GM18505 (cell line): ENCODE data around the gene KCNIP4.

Experiments
- ATAC-seq: cut with Tn5 transposase; IDR thresholded peaks from one replicate; pipeline ENCODE4 v1.9.1; 2021; ENCODE audit not compliant: unreplicated experiment
- POLR2A ChIP-seq: IDR thresholded peaks from 4 replicates; pipeline ENCODE4 v1.6.1; 2011; ENCODE audit warnings: borderline replicate concordance; ENCODE audit not compliant: insufficient read depth, insufficient read length; ENCODE audit errors: extremely low read depth

The KCNIP4 gene

DNA sequence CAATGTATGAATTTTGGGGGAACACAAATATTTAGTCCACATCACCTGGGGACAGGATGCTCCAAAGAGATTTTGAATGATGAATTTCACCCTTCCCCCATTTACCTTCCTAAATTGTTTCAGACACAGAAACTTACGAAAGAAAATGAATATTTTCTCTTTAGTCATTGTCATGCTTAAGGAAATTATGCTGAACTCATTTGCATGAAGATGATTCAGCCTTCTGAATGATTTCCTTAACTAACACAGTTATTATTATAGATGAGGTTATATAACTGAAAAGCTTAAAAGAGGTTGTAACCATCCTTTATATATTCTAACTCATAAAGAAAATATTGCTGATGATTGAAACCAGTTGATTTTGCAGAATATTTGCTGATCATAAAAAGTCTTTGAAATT is 61.1 kb downstream of the KCNIP4 start:
- no peak for ATAC-seq
- no peak for TF ChIP-seq POLR2A

DNA sequence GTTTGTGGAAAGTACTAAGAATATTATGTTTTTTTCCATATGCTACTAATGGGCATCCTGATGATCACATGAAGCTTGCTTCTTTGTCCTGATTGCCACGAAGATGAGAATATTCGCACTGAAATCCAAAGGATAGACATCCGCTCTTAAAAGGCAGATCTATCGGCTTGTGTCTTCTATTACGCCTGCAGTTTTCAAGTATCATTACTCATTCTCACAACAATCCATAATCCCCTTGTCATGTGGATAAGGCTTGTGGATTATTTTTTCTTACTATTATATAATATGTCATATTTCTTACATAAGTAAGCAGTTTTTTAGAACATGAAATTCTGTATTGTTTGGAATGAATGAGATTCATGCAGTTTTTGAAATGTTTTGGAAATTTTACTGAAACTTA is 62.8 kb downstream of the KCNIP4 start:
- TF ChIP-seq POLR2A: no peak
- no peak for ATAC-seq

DNA sequence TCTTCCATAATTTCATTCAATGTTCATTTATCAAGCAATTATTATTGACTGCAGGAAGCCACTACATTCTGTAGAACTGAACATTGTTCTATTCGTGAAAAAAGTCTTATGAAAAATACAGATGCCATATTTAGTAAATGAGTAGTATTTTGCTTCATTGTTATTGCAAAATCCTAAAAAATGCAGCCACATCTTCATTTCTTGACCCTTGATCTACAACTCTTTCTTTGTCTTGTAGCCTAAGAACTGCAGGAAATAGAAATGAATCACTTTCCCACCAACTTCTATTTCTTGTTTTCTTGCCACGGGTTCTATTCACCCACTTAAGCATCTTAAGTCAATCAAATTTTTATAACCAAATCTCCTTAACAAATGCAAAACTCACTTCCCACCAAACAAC is 63.3 kb downstream of the KCNIP4 start:
- TF ChIP-seq POLR2A: no peak
- no peak for ATAC-seq

DNA sequence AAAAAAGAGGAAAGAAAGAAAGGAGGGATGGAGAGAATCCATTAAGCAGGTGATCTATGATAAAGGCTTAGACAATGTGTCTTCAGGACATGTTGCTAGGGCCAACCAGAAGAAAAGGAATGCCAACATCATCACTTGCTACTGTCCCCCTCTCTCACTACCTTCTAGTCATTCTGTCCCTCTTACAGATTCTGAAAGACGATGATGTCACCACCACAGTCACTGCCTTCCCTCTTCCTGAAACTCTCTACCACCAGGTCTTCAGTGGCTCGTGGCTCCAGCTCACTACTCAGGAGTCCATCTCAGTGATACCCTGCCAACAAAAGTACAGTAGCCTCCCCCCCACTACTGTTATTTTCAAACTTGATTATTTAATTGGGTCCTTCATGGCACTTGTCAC is 64.0 kb downstream of the KCNIP4 start:
- no peak for TF ChIP-seq POLR2A
- no peak for ATAC-seq

GRCh38 chr4:21882051-21882839 is 66.3 kb downstream of the KCNIP4 start:
- no peak for TF ChIP-seq POLR2A
- no peak for ATAC-seq

DNA sequence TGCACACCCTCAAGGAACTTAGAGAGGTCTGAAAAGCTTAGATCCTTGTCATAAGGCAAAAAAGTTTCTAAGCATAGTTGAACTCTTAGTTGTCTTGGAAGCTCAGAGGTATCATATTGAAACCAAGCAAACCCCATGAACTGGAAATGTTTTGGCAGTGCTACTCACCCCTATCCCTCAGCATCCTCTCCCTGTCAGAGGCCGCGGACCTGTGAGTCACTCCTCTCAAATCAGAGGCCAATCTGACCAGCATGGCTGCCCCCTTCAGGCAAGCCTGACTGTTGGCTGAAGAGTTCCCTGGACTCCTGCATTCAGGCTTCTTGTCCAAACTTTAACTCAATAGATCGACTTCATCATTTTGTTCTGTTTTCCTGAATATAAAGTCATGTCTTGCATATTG is 69.4 kb downstream of the KCNIP4 start:
- TF ChIP-seq POLR2A: no peak
- ATAC-seq: no peak

DNA sequence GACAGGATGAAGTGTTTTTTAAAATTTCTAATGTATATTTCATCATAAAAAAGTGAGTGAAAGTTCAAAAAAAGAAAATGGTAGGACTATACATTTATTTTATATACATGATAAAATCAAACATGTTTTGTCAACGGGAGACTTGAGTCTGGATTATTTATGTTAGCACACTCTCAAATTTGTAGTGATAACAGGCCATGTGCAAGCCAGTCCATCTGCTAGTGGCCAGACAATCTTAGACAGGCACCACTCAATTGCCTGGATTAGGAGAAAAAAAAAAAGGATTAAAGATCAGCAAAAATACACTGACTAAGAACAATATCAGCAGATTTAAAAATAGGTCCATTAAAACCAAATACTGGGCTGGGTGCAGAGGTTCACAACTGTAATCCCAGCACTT is 71.9 kb downstream of the KCNIP4 start:
- ATAC-seq: no peak
- TF ChIP-seq POLR2A: no peak

DNA sequence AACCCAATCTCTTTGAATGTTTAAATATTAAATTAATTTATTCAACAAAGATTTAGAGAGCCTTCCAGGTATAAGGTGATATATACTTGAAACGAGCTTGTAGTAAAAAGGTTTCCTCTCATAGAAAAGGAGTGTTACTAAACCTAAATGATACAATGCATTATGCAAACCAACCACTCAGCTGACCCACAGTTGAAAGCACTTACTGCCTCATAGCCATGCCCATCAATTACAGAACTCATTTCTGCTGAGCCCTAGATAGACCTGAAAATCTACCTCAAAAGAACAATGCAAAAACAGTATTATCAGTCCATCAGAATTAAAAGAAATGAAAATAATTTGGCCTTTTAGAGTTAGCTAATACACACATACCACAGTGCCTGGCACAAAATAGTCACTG is 75.4 kb downstream of the KCNIP4 start:
- TF ChIP-seq POLR2A: no peak
- ATAC-seq: no peak

GRCh38 chr4:21872101-21872500 is 76.5 kb downstream of the KCNIP4 start:
- ATAC-seq: no peak
- TF ChIP-seq POLR2A: no peak

DNA sequence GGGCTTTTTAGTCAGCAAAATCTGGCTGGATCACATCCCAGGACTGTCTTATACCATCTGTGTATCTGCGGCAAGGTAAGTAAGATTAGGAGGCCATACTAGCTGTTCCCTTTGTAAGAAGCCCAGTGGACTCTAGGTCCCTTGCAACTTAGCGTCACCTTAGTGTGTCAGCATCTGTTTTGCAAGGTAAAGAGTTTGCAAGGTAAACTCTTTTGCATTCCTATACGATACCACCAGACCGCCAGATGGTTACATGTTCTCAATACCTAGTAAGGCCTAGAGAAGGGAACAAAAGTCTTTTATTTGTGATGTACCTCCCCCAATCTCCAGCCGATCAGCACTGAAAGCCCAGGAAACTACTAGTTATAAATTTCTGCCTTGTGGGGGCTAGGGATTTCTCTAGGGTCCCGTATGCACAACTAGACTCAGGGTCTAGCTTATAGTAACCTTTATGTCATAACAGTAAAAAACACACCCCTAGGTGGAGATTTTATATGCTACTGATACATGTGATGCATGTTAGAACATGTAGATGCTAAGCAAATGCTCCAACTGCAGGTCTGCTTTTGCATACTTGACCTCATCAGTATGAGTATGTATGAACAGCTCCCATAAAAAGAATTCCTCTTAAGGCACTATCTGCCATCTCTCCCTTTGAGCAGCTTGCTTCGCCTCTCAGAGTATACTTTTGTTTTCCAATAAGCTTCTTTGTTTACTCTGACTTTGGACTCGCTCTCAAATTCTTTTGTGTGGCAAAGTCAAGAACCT is 78.4 kb downstream of the KCNIP4 start:
- TF ChIP-seq POLR2A: no peak
- no peak for ATAC-seq

DNA sequence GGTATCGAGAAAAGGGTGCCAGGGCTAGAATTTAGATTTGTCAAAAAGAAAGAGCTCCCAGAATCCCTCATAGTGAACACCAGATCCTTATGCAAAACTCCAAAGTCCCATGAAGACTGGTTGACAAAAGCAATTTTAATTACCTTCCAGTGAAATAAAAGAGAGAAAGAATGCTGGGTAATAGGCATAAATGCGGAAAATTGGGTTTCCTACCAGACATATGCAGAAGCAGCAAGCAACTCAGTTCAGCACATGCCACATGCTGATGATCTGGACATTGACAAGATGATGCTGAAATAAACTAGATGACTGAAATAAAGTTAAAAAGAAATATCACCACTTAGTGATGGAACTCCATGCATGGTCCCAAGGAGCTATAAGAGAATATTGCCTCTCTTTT is 83.9 kb downstream of the KCNIP4 start:
- no peak for ATAC-seq

DNA sequence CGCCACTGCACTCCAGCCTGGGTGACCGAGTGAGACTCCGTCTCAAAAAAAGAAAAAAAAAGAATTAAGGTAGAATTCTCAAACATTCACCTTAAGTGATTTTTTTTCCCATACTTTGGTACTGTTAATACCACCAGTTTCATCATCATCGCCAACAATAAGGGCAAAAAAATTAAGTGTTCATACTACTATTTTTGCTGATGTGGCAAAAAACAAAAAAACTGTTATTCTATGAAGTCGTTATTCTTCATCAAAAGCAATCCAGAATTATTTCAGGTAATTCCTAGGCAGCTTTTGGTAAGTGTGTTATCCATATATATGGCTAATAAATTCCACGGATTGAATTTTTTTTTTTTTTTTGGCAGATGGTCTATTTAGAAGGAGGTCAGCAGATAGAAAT is 85.7 kb downstream of the KCNIP4 start:
- no peak for TF ChIP-seq POLR2A
- ATAC-seq: no peak

More for the DNA sequence above, 83.9 kb downstream of the KCNIP4 start:
- TF ChIP-seq POLR2A: no peak

DNA sequence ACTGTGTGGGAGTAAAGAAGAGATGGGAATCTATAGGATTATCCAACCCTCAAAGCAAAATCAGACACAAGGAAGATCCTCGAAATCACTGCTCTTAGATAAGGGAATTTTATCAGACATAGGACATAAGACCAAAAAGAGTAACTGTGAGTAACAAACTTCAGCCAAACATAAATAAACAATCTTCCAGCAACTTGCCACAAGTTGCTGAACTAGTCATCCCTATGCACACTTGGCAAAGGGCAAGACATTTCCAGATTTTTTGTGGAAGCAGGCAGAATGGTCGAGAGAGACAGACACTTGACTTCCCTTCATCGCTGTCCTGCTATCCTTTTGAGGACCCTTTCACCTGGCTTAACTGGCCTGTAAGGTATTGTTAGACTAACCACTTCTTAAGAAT is 89.6 kb downstream of the KCNIP4 start:
- TF ChIP-seq POLR2A: no peak

GRCh38 chr4:21856754-21857153 is 91.8 kb downstream of the KCNIP4 start:
- TF ChIP-seq POLR2A: no peak
- no peak for ATAC-seq

More for the DNA sequence above, 89.6 kb downstream of the KCNIP4 start:
- no peak for ATAC-seq
